GM19467 (cell line): ENCODE results near the gene SNRNP25.

ENCODE experiments used
- ATAC-seq: cut with Tn5 transposase; IDR thresholded peaks from one replicate; pipeline ENCODE4 v1.9.1; 2021; ENCODE audit warnings: mild to moderate bottlenecking, moderate library complexity; ENCODE audit not compliant: unreplicated experiment

SNRNP25 gene

DNA sequence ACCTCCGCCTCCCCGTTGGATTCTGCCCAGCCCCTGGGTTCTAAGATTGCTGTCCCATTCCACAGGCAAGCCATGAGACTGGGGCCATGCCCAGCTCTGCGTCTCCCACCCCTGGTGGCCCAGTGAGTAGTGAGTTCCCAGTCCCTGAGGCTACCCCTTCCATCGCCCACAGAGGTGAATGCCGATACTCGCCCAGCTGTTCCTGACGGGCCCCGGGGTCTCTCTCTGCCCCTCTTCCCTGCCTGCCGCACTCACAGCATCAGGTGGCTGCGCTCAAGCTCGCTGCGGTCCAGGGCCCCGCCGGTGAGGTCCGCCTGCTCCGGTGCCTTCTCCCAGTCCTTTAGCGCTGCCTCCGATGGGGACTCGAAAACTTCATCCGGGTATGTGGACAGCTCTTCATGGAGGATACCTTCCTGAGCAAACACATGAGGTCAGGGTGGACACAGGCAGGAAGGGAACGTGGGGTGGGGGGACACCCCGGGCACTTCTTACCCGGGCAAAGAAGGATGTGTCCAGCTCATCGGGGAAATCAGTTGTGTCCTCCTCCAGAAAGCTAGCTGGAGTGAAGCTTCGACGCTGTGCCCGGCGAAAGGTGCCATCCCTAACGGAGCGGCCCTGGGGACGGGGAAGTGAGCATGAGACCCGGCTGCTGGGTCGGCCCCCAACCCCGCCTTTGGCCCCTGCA, 8.8 kb downstream of the SNRNP25 start:
- ATAC-seq: no peak

DNA sequence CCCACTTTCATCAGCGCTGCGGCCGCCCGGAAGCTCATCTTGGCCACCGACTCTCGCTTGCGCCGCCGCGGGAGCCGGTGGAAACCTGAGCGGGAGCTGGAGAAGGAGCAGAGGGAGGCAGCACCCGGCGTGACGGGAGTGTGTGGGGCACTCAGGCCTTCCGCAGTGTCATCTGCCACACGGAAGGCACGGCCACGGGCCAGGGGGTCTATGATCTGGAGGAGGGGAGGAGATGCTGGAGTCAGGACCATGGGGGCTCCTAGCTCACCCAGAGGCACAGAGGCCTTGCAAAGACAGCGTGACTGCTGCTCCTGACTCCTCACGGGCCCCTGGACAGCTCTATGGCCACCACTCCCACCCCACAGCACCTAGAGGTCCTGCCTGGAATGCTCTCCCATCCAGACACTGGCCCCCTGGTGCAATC, 9.4 kb downstream of the SNRNP25 start:
- ATAC-seq: no peak

GRCh38 chr16:63466-63865, 9.8 kb downstream of the SNRNP25 start:
- no peak for ATAC-seq

DNA sequence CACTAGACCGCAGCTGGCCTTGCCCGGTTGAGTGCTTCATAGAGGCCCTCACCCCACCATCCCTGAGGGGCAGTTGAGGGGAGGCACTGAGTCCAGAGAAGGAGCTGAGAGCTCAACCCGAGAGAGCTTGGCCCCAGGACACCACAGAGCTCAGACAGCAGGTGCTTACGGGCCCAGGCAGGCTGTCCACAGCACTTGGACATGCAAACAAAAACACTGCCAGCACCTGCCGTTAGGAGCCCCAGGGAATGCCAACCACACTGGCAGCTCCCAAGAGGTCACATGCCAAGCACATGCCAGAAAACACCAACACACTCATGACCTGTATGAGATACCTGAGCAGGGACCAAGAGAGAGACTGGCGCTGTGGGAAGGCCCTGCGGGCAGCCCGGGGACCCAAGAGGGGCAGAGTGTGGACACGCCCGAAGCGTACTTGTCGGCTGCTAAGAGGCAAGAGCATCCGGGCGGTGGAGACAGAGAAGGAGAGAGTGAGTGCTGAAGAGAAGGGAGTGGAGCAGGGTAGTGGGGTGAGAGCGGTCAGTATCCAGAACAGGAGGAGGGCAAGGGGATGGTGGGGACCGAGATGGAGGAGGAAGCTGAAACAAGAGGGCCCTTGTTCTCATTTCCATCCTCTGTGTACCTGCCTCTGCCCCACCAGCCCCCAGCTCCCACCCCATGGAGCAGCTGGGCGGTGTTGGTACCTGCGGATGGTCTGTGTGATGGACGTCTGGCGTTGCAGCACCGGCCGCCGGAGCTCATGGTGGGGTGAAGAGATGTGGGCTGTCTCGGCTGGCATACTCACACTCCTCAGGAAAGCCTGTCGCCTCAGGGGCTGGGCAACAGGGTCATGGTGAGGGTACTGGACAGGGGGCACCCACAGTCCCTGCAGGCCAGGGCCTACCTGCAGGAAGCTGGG, 10.6 kb downstream of the SNRNP25 start:
- no peak for ATAC-seq

- no peak for ATAC-seq
Observed at GRCh38 chr16:64914-65255, 11.3 kb downstream of the SNRNP25 start.

DNA sequence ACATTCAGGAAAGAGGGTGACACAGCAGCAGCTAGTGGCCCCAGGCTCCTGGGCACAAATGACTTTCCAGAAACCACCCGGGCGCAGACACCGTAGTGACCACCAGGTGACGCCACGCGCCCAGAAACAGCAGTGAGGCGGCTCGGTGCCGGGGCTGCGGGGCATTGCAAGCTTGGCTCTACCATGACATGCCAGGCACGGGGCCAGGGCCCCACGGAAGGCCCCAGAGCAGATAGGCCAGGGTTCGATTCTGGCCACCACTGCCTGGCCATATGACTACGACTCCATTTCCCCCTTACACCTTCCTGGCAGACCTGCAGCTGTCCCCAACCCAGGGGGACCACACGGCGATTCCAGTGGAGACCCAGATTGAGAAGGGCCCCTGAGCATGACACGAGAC, 12.1 kb downstream of the SNRNP25 start:
- ATAC-seq: no peak

GRCh38 chr16:66309-67182, 12.9 kb downstream of the SNRNP25 start:
- no peak for ATAC-seq

DNA sequence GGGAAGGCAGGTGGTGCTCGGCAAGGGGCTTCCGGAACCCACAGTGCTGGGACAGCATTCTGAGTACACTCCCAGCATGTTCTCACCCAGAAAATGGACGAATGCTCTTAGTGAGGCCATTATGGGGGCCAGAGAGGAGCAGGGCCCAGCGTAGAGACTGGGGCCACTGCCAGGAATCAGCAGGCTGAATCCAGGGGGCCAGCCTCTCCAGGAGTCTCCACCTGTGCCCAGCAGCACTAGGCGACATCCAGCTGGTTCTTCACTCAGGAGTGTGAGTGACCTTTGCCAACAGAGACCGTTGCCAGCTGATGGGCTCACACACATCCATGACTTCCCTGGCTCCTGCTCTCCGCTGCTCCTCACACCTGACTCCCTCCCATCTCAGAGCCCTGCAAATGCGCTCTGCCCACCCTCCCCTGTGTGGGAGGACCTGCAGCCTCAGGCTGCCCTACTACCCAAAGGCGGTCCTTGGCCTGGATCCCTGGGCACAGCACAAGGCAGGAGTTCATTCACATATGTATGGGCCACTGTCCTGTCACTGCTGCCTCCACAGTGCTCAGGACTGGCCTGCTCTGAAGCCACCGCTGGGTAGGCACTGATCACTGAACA, 13.7 kb downstream of the SNRNP25 start:
- no peak for ATAC-seq

- ATAC-seq: no peak
Observed at GRCh38 chr16:67884-68789, 14.5 kb downstream of the SNRNP25 start.

DNA sequence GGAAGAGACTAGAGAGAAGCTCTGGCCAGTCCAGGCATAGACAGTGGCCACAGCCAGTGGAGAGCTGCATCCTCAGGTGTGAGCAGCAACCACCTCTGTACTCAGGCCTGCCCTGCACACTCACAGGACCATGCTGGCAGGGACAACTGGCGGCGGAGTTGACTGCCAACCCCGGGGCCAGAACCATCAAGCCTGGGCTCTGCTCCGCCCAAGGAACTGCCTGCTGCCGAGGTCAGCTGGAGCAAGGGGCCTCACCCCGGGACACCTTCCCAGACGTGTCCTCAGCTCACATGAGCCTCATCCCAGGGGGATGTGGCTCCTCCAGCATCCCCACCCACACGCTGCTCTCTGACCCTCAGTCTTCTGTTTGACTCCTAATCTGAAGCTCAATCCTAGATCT, 15.6 kb downstream of the SNRNP25 start:
- no peak for ATAC-seq

DNA sequence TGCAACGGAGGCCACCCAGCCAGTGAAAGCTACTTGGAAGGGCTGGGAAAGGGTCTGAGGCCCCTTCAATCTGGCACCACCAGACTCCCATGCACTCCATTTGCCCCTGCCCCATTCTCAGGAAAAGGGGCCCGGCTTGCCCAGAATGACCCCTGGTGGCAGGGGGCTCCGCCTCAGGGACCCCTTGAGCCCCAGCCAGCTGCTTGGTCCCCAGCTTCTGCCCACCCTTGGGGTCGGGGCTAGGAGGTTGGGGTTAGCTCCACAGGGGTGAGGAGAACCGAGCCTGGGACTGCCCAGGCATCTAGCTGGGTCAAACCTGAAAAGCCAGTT, 17.5 kb downstream of the SNRNP25 start:
- no peak for ATAC-seq

DNA sequence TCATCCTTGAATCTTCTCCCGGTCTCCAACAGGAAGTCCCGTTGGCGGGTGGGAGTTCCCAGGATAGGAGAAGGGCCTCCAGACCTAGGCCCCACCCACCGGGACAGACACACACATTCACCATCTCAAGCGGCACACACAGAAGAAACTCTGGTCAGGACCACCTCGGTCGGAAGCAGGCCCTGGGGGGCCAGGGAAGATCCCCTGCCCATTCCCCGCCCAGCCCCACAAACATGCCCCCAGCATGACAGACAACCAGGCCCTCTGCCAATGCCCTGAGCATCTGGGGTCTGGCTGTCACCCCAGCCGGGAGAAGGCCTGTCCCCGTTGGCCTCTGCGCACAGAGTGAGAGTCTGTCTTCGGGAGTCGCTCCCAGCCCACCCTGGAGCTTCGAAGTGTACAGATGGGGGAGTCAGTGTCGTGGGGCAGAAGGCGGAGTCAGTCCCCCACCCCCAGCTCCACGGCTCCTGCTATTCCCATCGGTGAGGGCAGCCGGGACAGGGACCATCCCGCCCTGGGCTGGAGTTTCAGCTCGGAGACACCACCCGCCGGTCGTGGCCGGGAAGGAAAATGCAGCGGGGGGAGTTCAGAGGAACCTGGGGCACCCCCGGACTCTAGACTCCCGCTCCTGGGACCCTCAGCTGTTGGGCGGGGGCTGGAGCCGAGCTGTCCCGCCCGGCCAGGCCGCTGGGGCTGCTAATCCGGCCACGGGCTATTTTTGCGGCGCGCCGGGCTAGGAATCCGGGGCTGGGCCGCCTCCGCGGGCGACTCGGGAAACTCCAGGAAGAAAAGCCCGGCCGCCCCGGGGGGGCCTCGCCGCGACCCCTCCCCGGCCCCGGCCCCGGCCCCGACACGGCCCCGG, 18.1 kb downstream of the SNRNP25 start:
- no peak for ATAC-seq

DNA sequence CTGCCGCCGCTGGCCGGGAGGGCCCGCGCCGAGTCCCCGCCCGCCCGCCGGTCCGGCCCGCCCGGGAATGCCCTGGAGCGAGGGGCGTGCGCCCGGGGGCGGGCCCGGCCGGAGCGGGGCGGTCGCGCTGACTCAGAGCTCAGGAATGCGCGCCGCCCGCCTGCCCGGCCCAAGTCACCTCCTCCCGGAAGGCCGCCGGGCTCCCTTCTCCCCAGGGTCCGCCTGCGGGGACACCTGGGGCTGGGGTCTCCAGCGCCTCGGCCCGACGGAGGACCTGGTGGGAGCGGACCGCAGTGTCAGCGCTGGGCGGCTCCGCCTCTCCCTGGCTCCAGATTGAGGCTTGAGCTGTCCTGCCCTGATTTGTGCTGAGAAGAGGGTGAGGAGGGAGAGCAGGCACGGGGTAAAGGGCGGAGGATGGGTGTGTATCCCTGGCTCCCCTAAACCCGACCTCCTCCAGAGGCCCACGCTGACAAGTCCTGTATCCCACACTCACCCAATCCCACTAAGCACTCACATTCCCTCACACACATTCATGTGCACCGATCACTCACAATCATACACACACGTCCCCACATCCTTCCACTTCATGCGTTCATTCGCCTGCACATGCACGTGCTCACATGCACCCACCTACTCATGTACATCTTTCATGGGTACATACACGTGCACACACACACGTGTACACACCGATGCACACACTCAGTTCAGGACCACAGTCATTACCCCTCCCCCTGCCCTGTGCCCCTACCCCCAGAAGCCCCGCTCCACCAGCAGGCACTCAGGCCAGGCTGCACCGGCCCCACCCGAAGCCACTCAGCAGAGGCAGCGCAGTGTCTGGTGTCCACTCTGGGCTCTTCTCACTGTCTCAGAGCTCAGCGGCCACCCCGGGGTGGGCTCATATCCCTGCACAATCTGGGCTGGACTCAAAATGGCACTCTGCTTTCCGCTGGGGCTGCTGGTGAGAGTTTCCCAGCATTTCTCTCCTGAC, 19.2 kb downstream of the SNRNP25 start, which contains the start of gene RHBDF1:
Gene RHBDF1, minus strand, starts transcription at position 71 of the 988 bp plus-strand sequence. CDS start 7,616 bp downstream, outside the sequence.
- ATAC-seq: no peak

DNA sequence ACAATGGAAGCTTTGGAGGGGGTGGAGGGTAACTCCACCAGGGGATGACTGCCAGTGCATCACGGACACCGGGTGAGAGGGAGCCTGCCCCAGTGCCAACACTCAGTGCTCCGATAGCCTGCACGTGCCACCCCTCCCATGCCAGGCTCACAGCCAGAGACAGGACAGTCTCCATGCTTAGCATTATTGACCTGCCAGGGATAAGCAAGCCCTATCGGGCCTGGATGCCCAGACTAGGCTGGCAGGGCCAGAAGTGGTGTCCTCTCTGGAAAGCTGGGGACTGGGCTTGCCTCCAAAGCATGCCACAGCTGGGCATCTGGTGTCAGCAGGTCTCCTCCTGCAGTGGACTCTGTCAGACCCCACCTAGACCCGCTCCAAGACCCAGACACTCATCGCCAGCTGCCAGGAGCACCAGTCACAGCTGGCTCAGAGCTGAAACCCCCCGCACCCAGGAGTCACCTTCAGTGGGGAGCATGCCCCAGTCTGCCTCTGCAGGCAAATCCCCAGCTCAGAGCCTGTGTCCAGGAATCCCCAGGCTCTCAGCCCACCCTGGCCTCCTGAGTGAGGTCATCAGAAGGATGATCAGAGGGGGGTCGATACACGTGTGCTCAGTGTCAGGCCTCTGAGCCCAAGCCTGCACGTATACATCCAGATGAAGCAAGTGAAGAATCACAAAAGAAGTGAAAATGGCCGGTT, 20.6 kb downstream of the SNRNP25 start:
- no peak for ATAC-seq

- no peak for ATAC-seq
Observed at GRCh38 chr16:74747-75334, 21.2 kb downstream of the SNRNP25 start.

- ATAC-seq: no peak
Observed at GRCh38 chr16:75580-76501, 22.2 kb downstream of the SNRNP25 start.
